Muscle layer of colon (tissue), 2 donors: ENCODE results near the gene SNX9.

Source experiments
- H3K27ac ChIP-seq: one replicate; pipeline ENCODE4 v1.7.0; 2013; ENCODE audit warnings: low read depth, mild to moderate bottlenecking, low read length, moderate library complexity
- H3K27me3 ChIP-seq, 2 donors: one replicate each; pipeline ENCODE4 v1.7.0; 2013; ENCODE audit warnings: low read length in 2 of 2, mild to moderate bottlenecking in 2 of 2; ENCODE audit not compliant: insufficient read depth in 2 of 2, control insufficient read depth in 1 of 2
- H3K36me3 ChIP-seq: one replicate; pipeline ENCODE4 v1.7.0; 2013; ENCODE audit warnings: mild to moderate bottlenecking, low read length; ENCODE audit not compliant: insufficient read depth
- H3K4me1 ChIP-seq: one replicate; pipeline ENCODE4 v1.7.0; 2013; ENCODE audit warnings: mild to moderate bottlenecking, low read length; ENCODE audit not compliant: insufficient read depth
- H3K4me3 ChIP-seq, 2 donors: one replicate each; pipeline ENCODE4 v1.7.0; 2013; ENCODE audit warnings: low read length in 2 of 2, low read depth in 1 of 2, mild to moderate bottlenecking in 1 of 2, moderate library complexity in 1 of 2
- H3K9ac ChIP-seq: one replicate; pipeline ENCODE4 v1.7.0; 2013; ENCODE audit warnings: low read length
- H3K9me3 ChIP-seq: one replicate; pipeline ENCODE4 v1.7.0; 2013; ENCODE audit warnings: mild to moderate bottlenecking, low read length
- donor health status: abdominal sarcoma.
- donor health status: Adenocarcinoma of cecum.

The SNX9 gene

DNA sequence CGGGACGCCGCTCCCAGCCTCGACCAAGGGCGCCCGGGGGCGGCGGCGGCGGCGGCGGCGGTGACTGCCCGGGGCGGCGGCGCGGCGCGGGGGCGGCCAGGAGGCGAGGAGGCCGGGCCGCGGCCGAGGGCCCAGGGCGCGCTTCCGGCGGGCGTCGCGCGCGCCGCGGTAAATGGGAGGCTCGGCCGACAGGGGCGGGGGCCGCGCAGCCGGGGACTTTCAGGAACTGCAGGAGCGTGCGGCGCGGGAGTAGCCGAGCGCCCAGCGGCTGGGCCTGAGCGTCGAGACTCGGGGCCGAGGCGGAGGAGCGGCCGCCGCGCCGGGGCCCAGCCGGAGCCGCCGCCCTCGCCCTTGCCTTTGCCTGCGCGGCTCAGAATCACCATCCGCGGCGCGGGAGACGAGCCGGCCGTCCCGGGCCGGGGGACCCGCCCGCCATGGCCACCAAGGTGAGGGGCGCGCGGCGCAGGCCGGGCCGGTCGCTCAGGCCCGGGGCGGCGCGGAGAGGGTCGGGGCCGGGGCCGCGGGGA lies at the start of gene SNX9:
Gene SNX9, plus strand, starts transcription at position 246 of the 527 bp plus-strand sequence. Its CDS starts 189 bp downstream, at position 435.
- Histone ChIP-seq H3K27me3 (no peaks in the 10 kb centered on the region), H3K9me3 (no peaks in the 10 kb centered on the region), H3K36me3 (no peaks in the 10 kb centered on the region), H3K9ac (peak within 1 kb of the TSS; percentile 45), H3K27ac (peak within 1 kb of the TSS; percentile 71), H3K4me1 (peaks cover 15% of the 10 kb centered on the region), H3K4me3 (peak within 1 kb of the TSS; percentile 70 to 77)

DNA sequence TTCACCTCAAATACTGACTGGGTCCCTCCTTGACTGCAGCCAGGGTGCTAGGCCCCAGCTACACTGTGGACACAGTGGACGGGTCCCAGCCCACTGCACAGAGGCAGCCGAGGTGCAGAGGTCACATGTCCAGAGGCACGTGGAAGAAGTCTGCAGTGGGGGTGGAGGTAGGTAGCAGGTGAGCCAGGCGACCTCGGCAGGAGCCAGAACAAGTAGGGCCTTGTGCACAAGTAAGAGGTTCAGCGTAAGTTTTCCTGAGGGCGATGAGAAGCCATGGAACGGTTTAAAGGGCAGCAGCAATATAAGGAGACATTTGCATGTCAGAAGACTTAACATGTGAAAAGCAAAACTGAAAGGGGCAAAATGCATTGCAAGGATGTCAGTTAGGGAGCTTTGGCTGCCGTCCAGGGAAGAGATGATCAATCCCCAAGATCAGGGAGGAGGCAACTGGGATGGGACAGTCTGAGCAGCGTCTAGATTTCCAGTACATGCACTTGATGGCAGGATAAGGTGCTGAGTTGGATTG lies 49.7 kb upstream of the SNX9 start:
- Histone ChIP-seq H3K27ac (no peak overlapping the region), H3K4me3 (no peak overlapping the region), H3K36me3 (no peaks in the 10 kb centered on the region), H3K9me3 (no peaks in the 10 kb centered on the region), H3K9ac (no peak overlapping the region), H3K27me3 (no peaks in the 10 kb centered on the region), H3K4me1 (peaks cover 4% of the 10 kb centered on the region)

- H3K9ac ChIP-seq = no peak overlapping the region
- H3K9me3 ChIP-seq = no peaks in the 10 kb centered on the region
- no peak overlapping the region for H3K27ac ChIP-seq
- H3K36me3 ChIP-seq = no peaks in the 10 kb centered on the region
- no peaks in the 10 kb centered on the region for H3K27me3 ChIP-seq
- H3K4me3 ChIP-seq = no peak overlapping the region
- peaks cover 4% of the 10 kb centered on the region for H3K4me1 ChIP-seq
These were observed 48.6 kb upstream of the SNX9 start for GRCh38 chr6:157774153-157775135.

GRCh38 chr6:157775376-157775775 lies 47.7 kb upstream of the SNX9 start:
- no peaks in the 10 kb centered on the region for H3K9me3 ChIP-seq
- H3K27me3 ChIP-seq = no peaks in the 10 kb centered on the region
- no peaks in the 10 kb centered on the region for H3K4me1 ChIP-seq
- no peak overlapping the region for H3K9ac ChIP-seq
- no peak overlapping the region for H3K27ac ChIP-seq
- no peaks in the 10 kb centered on the region for H3K36me3 ChIP-seq
- H3K4me3 ChIP-seq = no peak overlapping the region

- H3K27me3 ChIP-seq = no peaks in the 10 kb centered on the region
- no peaks in the 10 kb centered on the region for H3K4me1 ChIP-seq
- no peaks in the 10 kb centered on the region for H3K36me3 ChIP-seq
- H3K9ac ChIP-seq = no peak overlapping the region
- H3K9me3 ChIP-seq = no peaks in the 10 kb centered on the region
- no peak overlapping the region for H3K27ac ChIP-seq
- no peak overlapping the region for H3K4me3 ChIP-seq
These were observed 45.7 kb upstream of the SNX9 start for GRCh38 chr6:157777344-157777743.

DNA sequence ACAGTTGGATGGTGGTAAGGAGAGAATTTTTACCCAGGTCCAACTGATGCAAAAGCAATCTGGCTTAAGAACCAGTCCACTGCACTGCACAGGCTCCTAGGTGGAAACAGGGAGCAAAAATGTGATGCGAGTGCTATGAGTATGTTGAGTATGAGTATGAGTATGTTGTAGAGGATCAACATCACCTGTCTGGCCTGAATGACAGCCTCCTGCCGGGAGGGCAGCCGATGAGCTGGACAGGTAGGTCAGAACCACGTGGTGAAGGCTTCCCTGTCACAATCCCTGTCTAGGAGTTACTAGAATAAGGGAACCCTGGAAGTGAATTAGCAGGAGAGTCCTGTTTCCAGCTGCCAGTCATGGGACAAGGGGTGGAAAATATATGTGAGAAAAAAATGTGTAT lies 44.3 kb upstream of the SNX9 start:
- Histone ChIP-seq H3K4me3 (no peak overlapping the region), H3K27me3 (no peaks in the 10 kb centered on the region), H3K36me3 (no peaks in the 10 kb centered on the region), H3K27ac (no peak overlapping the region), H3K9me3 (no peaks in the 10 kb centered on the region), H3K9ac (no peak overlapping the region), H3K4me1 (no peaks in the 10 kb centered on the region)

DNA sequence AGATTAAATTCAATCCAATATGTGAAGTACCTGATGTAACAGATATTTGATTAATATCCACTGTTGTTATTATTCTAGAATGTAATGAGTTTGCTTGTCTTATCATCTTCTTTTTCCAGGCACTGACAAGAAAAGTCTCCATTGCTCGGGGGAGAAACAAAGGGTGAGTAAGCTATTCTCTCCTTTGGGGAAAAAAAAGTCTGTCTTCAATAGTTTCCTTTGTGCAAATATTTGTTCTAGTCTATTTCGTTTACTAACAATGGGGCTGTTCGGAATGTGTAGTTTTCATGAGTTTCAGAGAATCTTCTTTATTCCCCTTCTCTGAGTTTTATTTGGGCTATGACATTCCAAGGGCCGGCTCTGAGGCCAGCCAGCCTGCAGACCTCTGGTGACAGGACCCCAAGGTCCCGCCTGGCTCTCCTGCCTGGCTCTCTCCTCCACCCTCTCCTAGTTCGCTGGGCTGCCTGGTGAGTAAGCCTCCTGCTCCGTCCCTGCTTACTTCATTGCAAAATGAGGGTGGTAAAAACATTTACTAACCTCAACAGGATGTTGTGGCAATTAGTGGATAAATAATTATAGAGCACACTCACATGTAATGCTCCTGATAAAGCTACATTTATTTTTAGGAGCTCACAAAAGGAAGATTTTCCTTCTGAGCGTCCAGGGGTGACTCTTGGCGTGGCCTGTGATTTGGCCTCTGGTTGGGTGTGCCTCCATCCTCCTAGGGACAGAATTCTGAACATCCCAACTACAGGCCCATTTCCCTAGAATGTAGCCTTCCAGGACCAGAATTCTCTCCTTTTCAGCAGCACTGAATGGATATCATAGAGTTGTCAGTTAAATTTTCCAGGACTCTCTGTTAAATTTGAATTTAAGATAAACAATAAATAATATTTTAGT lies 43.1 kb upstream of the SNX9 start:
- Histone ChIP-seq H3K9ac (no peak overlapping the region), H3K4me1 (no peaks in the 10 kb centered on the region), H3K9me3 (no peaks in the 10 kb centered on the region), H3K27ac (no peak overlapping the region), H3K4me3 (no peak overlapping the region), H3K27me3 (no peaks in the 10 kb centered on the region), H3K36me3 (no peaks in the 10 kb centered on the region)

DNA sequence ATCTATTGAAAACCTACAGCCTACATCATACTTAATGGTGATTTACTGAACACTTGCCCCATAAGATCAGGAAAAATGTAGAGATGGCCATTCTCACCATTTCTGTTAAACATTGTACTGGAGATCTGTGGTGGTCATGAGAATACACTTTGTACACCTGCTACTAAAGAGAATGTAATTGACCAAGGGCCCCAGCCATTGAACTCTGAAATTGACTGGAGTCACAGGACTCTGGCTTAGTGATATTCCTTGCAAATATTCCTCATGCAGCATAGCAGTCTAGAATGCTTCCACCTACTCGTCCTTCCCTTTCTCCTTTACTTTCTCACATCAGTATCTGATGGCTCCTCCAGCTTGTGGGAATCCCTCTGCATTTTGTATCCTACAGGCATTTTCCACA lies 37.4 kb upstream of the SNX9 start:
- Histone ChIP-seq H3K4me3 (no peak overlapping the region), H3K36me3 (no peaks in the 10 kb centered on the region), H3K4me1 (no peaks in the 10 kb centered on the region), H3K9me3 (no peaks in the 10 kb centered on the region), H3K9ac (no peak overlapping the region), H3K27me3 (no peaks in the 10 kb centered on the region), H3K27ac (no peak overlapping the region)

DNA sequence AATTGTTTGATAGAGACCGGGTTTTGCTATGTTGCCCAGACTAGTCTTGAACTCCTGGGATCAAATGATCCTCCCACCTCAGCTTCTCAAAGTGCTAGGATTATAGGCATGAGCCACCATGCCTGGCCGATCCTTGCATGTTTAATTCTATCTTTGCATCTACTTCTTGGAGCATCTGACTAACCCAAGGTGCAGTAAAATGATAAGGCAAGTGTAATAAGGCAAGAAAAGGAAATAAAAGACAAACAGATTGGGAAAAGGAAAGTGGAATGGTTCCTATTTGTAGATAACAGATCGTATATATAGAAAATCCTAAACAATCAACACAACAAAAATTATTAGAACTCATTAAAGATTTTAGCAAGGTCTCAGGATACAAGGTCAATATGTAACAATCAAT lies 36.8 kb upstream of the SNX9 start:
- Histone ChIP-seq H3K9me3 (no peaks in the 10 kb centered on the region), H3K27ac (no peak overlapping the region), H3K4me1 (no peaks in the 10 kb centered on the region), H3K9ac (no peak overlapping the region), H3K36me3 (no peaks in the 10 kb centered on the region), H3K27me3 (no peaks in the 10 kb centered on the region), H3K4me3 (no peak overlapping the region)

- Histone ChIP-seq H3K9ac (no peak overlapping the region), H3K9me3 (no peaks in the 10 kb centered on the region), H3K36me3 (no peaks in the 10 kb centered on the region), H3K27ac (no peak overlapping the region), H3K4me3 (no peak overlapping the region), H3K4me1 (no peaks in the 10 kb centered on the region), H3K27me3 (no peaks in the 10 kb centered on the region)
These were observed 36.0 kb upstream of the SNX9 start for GRCh38 chr6:157787080-157787479.

DNA sequence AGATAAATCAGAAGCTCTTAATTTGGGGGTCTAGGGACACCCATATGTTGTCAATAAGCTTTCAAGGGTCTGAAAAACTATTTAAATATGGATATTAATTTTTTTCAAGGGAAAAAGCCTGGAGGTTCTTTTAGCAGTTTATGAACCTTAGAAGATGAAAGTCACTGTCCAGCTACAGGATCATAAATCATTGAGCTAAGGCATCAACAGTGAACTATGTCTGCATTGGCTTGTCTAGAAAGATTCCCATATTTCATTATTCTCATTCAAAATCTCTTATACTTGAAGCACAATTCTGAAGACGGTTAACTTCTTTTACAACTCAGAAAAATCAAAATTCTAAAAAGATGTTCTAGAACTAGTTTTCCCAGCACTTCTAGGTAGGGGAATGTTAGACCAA lies 34.9 kb upstream of the SNX9 start:
- H3K4me1 ChIP-seq = no peaks in the 10 kb centered on the region
- H3K27me3 ChIP-seq = no peaks in the 10 kb centered on the region
- H3K9ac ChIP-seq = no peak overlapping the region
- no peaks in the 10 kb centered on the region for H3K36me3 ChIP-seq
- H3K27ac ChIP-seq = no peak overlapping the region
- H3K4me3 ChIP-seq = no peak overlapping the region
- H3K9me3 ChIP-seq = no peaks in the 10 kb centered on the region
